Vagina (tissue), 2 donors: Measurements from ENCODE around the gene CHMP6.

Experiments
- POLR2A ChIP-seq, 2 donors: fragments of 450-650 bp; IDR thresholded peaks; one replicate each; pipeline ENCODE4 v1.6.1; 2017; ENCODE audit warnings: antibody characterized with exemption in 2 of 2, mild to moderate bottlenecking in 2 of 2, moderate library complexity in 2 of 2
- POLR2AphosphoS5 ChIP-seq, 2 donors: sonication (generic); formaldehyde crosslinking; IDR thresholded peaks; one replicate each; pipeline ENCODE4 v1.9.0; 2017; ENCODE audit warnings: antibody characterized with exemption in 2 of 2, mild to moderate bottlenecking in 2 of 2, low read depth in 1 of 2; ENCODE audit not compliant: insufficient read depth in 1 of 2

- TF ChIP-seq POLR2A (IDR thresholded peaks at IDR 0.05), result no peak
- TF ChIP-seq POLR2AphosphoS5 (IDR thresholded peaks at IDR 0.05; ENCODE audit: insufficient read depth in 1 of 2, low read depth in 1 of 2), result no peak
These were observed 3.5 kb downstream of the CHMP6 start for GRCh38 chr17:80995131-80995530.
